GM12878 (cell line): ENCODE measurements around the gene TNFRSF14. TPM values are rescaled to one million over a fixed set of nuclear protein-coding genes. Genes with fewer than 3 reads are reported as not detected.

Experiments
- ATAC-seq: fragments of 200-7000 bp; cut with Tn5 transposase; 3 replicates; pipeline ENCODE4 v1.9.1; 2020; ENCODE audit warnings: mild to moderate bottlenecking, moderate library complexity
- BruUV-seq: library from RNA; stranded (reverse); fragments of 400-500 nt; replicated peaks from 2 replicates; lab custom pipeline; 2021; lab: Mats Ljungman, UMichigan
- CTCF ChIA-PET: fragments of 300-600 bp; sonication (Branson Sonifier 250); formaldehyde crosslinking; extraction: SDS; loops from one replicate; lab custom pipeline; 2021; ENCODE audit warnings: inconsistent platforms; lab: Yijun Ruan, JAX
- POLR2A ChIA-PET: fragments of 350-600 bp; formaldehyde crosslinking; extraction: SDS; loops from one replicate; lab custom pipeline; 2021; ENCODE audit warnings: inconsistent platforms; lab: Charles Lee
- RAD21 ChIA-PET: fragments of 300-600 bp; sonication (Branson Sonifier 250); formaldehyde crosslinking; loops from one replicate; lab custom pipeline; 2023; ENCODE audit warnings: antibody characterized with exemption; ENCODE audit not compliant: unreplicated experiment; lab: Charles Lee
- SMC1A ChIA-PET: fragments of 300-600 bp; sonication (Branson Sonifier 250); formaldehyde crosslinking; loops from one replicate; lab custom pipeline; 2023; ENCODE audit not compliant: unreplicated experiment, uncharacterized antibody; lab: Charles Lee
- DNase-seq: peaks from one replicate; pipeline ENCODE4 v3.0.0-alpha.2; 2011; ENCODE audit warnings: low read depth, low spot score
- FAIRE-seq: peaks from 3 replicates; lab custom pipeline; 2011; peaks lifted over from hg19 to GRCh38; lab: Jason Lieb, UNC
- H2AFZ ChIP-seq: 2 replicates; pipeline ENCODE4 v1.6.0; 2011; ENCODE audit warnings: low read depth, low read length, control low read depth; ENCODE audit not compliant: control insufficient read depth
- H3K27ac ChIP-seq: 2 replicates; pipeline ENCODE4 v1.5.1; 2011; ENCODE audit warnings: control low read depth; ENCODE audit not compliant: control insufficient read depth, insufficient read depth
- H3K27me3 ChIP-seq, 2 experiments: replicated peaks in 1 of 2; 2 replicates each; pipeline versions ENCODE4 v1.6.0 to v1.6.1; 2011; ENCODE audit warnings: low read length in 1 of 2; ENCODE audit not compliant: control insufficient read depth in 2 of 2, insufficient read depth in 2 of 2
- H3K36me3 ChIP-seq, 2 experiments: 2 replicates each; pipeline ENCODE4 v1.5.1; 2011; ENCODE audit warnings: low read length in 1 of 2; ENCODE audit not compliant: control insufficient read depth in 2 of 2, insufficient read depth in 2 of 2
- H3K4me1 ChIP-seq: 2 replicates; pipeline ENCODE4 v1.6.1; 2011; ENCODE audit warnings: mild to moderate bottlenecking, low read length, moderate library complexity, mixed read lengths; ENCODE audit not compliant: control insufficient read depth, insufficient read depth
- H3K4me2 ChIP-seq: 2 replicates; pipeline ENCODE4 v1.6.0; 2011; ENCODE audit warnings: control low read depth; ENCODE audit not compliant: control insufficient read depth, insufficient read depth
- H3K4me3 ChIP-seq: fragments of 200-600 bp; sonication (generic); 2 replicates; pipeline ENCODE4 v1.5.1; 2016
- H3K79me2 ChIP-seq: 2 replicates; pipeline ENCODE4 v1.6.0; 2011; ENCODE audit warnings: low read length; ENCODE audit not compliant: control insufficient read depth, insufficient read depth
- H3K9ac ChIP-seq: 2 replicates; pipeline ENCODE4 v1.8.0; 2011; ENCODE audit warnings: low read length, control low read depth, mixed read lengths; ENCODE audit not compliant: control insufficient read depth, insufficient read depth
- H3K9me3 ChIP-seq: replicated peaks from 3 replicates; pipeline ENCODE4 v1.5.1; 2011; ENCODE audit warnings: mild to moderate bottlenecking, low read length; ENCODE audit not compliant: control insufficient read depth, insufficient read depth
- H4K20me1 ChIP-seq: 2 replicates; pipeline ENCODE4 v1.6.0; 2011; ENCODE audit not compliant: control insufficient read depth, insufficient read depth
- JUNB ChIP-seq: IDR thresholded peaks from 2 replicates; pipeline ENCODE4 v1.6.1; 2016; ENCODE audit warnings: antibody characterized with exemption, mild to moderate bottlenecking
- KLF5 ChIP-seq: fragments of 450-650 bp; IDR thresholded peaks from 2 replicates; pipeline ENCODE4 v1.6.1; 2014; ENCODE audit warnings: mild to moderate bottlenecking; ENCODE audit not compliant: partially characterized antibody
- MEF2B ChIP-seq: fragments of 450-650 bp; IDR thresholded peaks from 2 replicates; pipeline ENCODE4 v1.6.1; 2018; ENCODE audit warnings: mild to moderate bottlenecking, moderate library complexity; ENCODE audit not compliant: partially characterized antibody, poor library complexity, severe bottlenecking
- PAX8 ChIP-seq: fragments of 450-650 bp; IDR thresholded peaks from 2 replicates; pipeline ENCODE4 v1.6.1; 2017; ENCODE audit warnings: mild to moderate bottlenecking, moderate library complexity
- SRF ChIP-seq, 2 experiments: IDR thresholded peaks; 2 replicates each; pipeline ENCODE4 v1.6.1; 2011; ENCODE audit warnings: low read depth in 2 of 2, low read length in 2 of 2, mild to moderate bottlenecking in 1 of 2, moderate library complexity in 1 of 2
- STAT3 ChIP-seq: IDR thresholded peaks from 2 replicates; pipeline ENCODE4 v1.6.1; 2011; ENCODE audit warnings: low read depth, low read length, improper control_type of control experiment
- TARDBP ChIP-seq: IDR thresholded peaks from 2 replicates; pipeline ENCODE4 v1.6.1; 2016; ENCODE audit warnings: borderline replicate concordance
- WGBS: methylation state at CpG from one replicate; pipeline ENCODE4 v1.1.6; 2016; ENCODE audit warnings: low lambda C conversion rate; ENCODE audit not compliant: insufficient replicate concordance, insufficient coverage; ENCODE audit errors: missing lambda C conversion rate; 5-methylcytosine and 5-hydroxymethylcytosine counted together
- in situ Hi-C: fragments of 300-500 bp; cut with MboI; formaldehyde crosslinking; loops from 9 replicates; pipeline ENCODE4 v1.14.3; 2018; ENCODE audit warnings: mixed read lengths
- intact Hi-C: fragments of 100-400 bp; cut with micrococcal nuclease; formaldehyde crosslinking; loops from one replicate; pipeline ENCODE4 v1.14.2; 2022; ENCODE audit not compliant: unreplicated experiment
- polyA plus RNA-seq, 11 experiments: library from polyadenylated mRNA; depleted of rRNA in 4 of 11; unstranded in 6 of 11; stranded (reverse) in 5 of 11; fragments of >200 nt; fragmentation: Nextera tagmentation in 4 of 11; fragmentation: Illumina TruSeq in 1 of 11; extraction: Ambion mirVana in 4 of 11; extraction: Trizol in 1 of 11; gene quantifications; 1 replicate in 1 of 11; 2 replicates in 10 of 11; pipeline versions ENCODE4 v1.2.1 to v1.2.3, GENCODE V29; 2011 to 2016; ENCODE audit warnings: inconsistent platforms in 2 of 11, missing spikeins in 2 of 11, low read depth in 1 of 11
- total RNA-seq, 4 experiments: library from RNA; depleted of rRNA in 3 of 4; stranded (reverse); fragments of >200 nt in 3 of 4; fragmentation: Illumina TruSeq in 1 of 4; extraction: Trizol in 1 of 4; gene quantifications; 2 replicates each; pipeline versions ENCODE4 v1.2.1 to v1.2.3, GENCODE V29; 2013 to 2021
- TF ChIP-seq, protein P1 (sequence below): fragments of 450-650 bp; formaldehyde crosslinking; IDR thresholded peaks from 2 replicates; pipeline ENCODE4 v1.4.0; 2022; ENCODE audit warnings: mild to moderate bottlenecking, moderate library complexity
- TF ChIP-seq, protein P2 (sequence below): fragments of 450-650 bp; IDR thresholded peaks from 2 replicates; pipeline ENCODE4 v1.6.1; 2018; ENCODE audit warnings: borderline replicate concordance, mild to moderate bottlenecking; ENCODE audit not compliant: partially characterized antibody
- TF ChIP-seq, protein P3 (sequence below): fragments of 450-650 bp; IDR thresholded peaks from 2 replicates; pipeline ENCODE4 v1.6.1; 2017; ENCODE audit warnings: antibody characterized with exemption, mild to moderate bottlenecking, moderate library complexity

TNFRSF14 gene
- total and polyA plus RNA-seq, 10 of the 15 experiments (the other 5 are each of a cell fraction or from before 2014, with no cell fraction given): 0.43 to 114 (median 41.5) TPM

GRCh38 chr1:2591581-2592261 is 35.5 kb downstream of the TNFRSF14 start:
- no peaks in the 10 kb centered on the region for H3K79me2 ChIP-seq
- SMC1A ChIA-PET: no interaction called here
- H3K4me2 ChIP-seq: no peak overlapping the region
- in situ Hi-C loops: no loop called here
- H3K27ac ChIP-seq: no peak overlapping the region
- H3K36me3 ChIP-seq: no peaks in the 10 kb centered on the region
- CTCF ChIA-PET: no interaction called here
- FAIRE-seq (no peak), DNase-seq (no peak), ATAC-seq (no peak)
- no peak overlapping the region for H2AFZ ChIP-seq
- POLR2A ChIA-PET: no interaction called here
- H3K27me3 ChIP-seq: no peaks in the 10 kb centered on the region
- H4K20me1 ChIP-seq: no peaks in the 10 kb centered on the region
- TF ChIP-seq JUNB (no peak), TARDBP (no peak), SRF (IDR thresholded peaks at IDR 0.05; ENCODE audit: low read depth in 2 of 2, low read length in 2 of 2) (no peak), STAT3 (no peak), PAX8 (no peak), MEF2B (no peak), KLF5 (no peak)
- TF ChIP-seq, protein P1, sequence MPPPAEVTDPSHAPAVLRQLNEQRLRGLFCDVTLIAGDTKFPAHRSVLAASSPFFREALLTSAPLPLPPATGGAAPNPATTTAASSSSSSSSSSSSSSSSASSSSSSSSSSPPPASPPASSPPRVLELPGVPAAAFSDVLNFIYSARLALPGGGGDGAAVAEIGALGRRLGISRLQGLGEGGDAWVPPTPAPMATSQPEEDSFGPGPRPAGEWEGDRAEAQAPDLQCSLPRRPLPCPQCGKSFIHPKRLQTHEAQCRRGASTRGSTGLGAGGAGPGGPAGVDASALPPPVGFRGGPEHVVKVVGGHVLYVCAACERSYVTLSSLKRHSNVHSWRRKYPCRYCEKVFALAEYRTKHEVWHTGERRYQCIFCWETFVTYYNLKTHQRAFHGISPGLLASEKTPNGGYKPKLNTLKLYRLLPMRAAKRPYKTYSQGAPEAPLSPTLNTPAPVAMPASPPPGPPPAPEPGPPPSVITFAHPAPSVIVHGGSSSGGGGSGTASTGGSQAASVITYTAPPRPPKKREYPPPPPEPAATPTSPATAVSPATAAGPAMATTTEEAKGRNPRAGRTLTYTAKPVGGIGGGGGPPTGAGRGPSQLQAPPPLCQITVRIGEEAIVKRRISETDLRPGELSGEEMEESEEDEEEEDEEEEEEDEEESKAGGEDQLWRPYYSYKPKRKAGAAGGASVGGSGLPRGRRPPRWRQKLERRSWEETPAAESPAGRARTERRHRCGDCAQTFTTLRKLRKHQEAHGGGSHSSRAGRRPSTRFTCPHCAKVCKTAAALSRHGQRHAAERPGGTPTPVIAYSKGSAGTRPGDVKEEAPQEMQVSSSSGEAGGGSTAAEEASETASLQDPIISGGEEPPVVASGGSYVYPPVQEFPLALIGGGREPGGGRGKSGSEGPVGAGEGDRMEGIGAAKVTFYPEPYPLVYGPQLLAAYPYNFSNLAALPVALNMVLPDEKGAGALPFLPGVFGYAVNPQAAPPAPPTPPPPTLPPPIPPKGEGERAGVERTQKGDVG (CRISPR knock-in tag): no peak
- TF ChIP-seq, protein P2, sequence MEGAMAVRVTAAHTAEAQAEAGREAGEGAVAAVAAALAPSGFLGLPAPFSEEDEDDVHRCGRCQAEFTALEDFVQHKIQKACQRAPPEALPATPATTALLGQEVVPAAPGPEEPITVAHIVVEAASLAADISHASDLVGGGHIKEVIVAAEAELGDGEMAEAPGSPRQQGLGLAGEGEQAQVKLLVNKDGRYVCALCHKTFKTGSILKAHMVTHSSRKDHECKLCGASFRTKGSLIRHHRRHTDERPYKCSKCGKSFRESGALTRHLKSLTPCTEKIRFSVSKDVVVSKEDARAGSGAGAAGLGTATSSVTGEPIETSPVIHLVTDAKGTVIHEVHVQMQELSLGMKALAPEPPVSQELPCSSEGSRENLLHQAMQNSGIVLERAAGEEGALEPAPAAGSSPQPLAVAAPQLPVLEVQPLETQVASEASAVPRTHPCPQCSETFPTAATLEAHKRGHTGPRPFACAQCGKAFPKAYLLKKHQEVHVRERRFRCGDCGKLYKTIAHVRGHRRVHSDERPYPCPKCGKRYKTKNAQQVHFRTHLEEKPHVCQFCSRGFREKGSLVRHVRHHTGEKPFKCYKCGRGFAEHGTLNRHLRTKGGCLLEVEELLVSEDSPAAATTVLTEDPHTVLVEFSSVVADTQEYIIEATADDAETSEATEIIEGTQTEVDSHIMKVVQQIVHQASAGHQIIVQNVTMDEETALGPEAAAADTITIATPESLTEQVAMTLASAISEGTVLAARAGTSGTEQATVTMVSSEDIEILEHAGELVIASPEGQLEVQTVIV: no peak
- TF ChIP-seq, protein P3, sequence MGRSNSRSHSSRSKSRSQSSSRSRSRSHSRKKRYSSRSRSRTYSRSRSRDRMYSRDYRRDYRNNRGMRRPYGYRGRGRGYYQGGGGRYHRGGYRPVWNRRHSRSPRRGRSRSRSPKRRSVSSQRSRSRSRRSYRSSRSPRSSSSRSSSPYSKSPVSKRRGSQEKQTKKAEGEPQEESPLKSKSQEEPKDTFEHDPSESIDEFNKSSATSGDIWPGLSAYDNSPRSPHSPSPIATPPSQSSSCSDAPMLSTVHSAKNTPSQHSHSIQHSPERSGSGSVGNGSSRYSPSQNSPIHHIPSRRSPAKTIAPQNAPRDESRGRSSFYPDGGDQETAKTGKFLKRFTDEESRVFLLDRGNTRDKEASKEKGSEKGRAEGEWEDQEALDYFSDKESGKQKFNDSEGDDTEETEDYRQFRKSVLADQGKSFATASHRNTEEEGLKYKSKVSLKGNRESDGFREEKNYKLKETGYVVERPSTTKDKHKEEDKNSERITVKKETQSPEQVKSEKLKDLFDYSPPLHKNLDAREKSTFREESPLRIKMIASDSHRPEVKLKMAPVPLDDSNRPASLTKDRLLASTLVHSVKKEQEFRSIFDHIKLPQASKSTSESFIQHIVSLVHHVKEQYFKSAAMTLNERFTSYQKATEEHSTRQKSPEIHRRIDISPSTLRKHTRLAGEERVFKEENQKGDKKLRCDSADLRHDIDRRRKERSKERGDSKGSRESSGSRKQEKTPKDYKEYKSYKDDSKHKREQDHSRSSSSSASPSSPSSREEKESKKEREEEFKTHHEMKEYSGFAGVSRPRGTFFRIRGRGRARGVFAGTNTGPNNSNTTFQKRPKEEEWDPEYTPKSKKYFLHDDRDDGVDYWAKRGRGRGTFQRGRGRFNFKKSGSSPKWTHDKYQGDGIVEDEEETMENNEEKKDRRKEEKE: no peak
- no peak overlapping the region for H3K9ac ChIP-seq
- peaks cover 4% of the 10 kb centered on the region; the same call in 1 of the 2 replicates for H3K4me1 ChIP-seq
- no TSS peak for BruUV-seq
- no peak overlapping the region for H3K4me3 ChIP-seq
- intact Hi-C loops: no loop called here
- H3K9me3 ChIP-seq: no peaks in the 10 kb centered on the region
- RAD21 ChIA-PET: no interaction called here
- 46% methylated on average over 9 of the region's 12 CpGs for WGBS
